Nephron (organoid): ENCODE results near the gene SYPL1.

Experiments
- H3K27ac Mint-ChIP-seq, 3 experiments: 2 replicates each; pipeline ENCODE4 v1.8.0; 2020; ENCODE audit warnings: mixed read lengths in 3 of 3, mild to moderate bottlenecking in 2 of 3, moderate library complexity in 1 of 3
- H3K27me3 Mint-ChIP-seq: 2 replicates; pipeline ENCODE4 v1.8.0; 2021; ENCODE audit warnings: low read depth, mild to moderate bottlenecking, moderate library complexity, mixed read lengths
- H3K36me3 Mint-ChIP-seq: 2 replicates; pipeline ENCODE4 v1.8.0; 2020; ENCODE audit warnings: low read depth, mixed read lengths
- H3K4me1 Mint-ChIP-seq: 2 replicates; pipeline ENCODE4 v1.8.0; 2020; ENCODE audit warnings: mixed read lengths
- H3K4me3 Mint-ChIP-seq, 3 experiments: 2 replicates each; pipeline ENCODE4 v1.8.0; 2020; ENCODE audit warnings: mild to moderate bottlenecking in 3 of 3, mixed read lengths in 3 of 3, moderate library complexity in 2 of 3
- H3K9me3 Mint-ChIP-seq: 2 replicates; pipeline ENCODE4 v1.8.0; 2020; ENCODE audit warnings: mixed read lengths
- TF ChIP-seq, protein P1 (sequence below), 3 experiments: fragments of 200-600 bp; sonication (generic); IDR thresholded peaks; one replicate each; pipeline ENCODE4 v1.5.0; 2021; ENCODE audit warnings: antibody characterized with exemption in 3 of 3; ENCODE audit not compliant: unreplicated experiment in 3 of 3

The SYPL1 gene

DNA sequence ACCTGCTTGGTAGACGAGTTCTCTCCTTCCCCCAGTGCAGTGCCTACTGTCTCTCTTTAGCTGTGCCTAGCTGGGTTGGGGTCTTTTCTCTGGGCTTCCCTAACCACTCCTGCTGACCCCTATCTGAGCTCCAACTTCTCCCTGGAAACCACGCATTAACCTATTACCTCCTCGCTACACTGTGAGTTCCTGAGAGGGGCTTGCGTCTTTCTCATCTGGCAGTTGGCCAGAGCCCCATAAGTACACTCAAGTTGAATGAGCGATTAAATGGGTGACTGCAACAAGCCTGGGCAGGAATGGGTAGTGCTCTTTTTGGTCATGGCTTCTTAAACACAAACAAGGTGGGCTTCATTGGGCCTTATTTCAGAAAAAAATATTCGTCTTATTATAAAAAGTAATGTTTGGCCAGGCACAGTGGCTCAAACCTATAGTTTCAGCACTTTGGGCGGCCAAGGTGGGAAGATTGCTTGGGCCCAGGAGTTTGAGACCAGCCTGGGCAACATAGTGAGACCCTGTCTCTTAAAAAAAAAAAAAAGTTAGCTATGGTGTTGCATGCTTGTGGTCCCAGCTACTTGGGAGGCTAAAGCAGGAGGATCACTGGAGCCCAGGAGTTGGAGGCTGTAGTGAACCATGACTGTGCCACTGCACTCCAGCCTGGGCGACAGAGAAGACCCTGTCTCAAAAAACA lies 41.4 kb downstream of the SYPL1 start:
- H3K27ac Mint-ChIP-seq, result peak overlapping the region in 2 of 3 experiments; percentile 33 to 78
- TF ChIP-seq, protein P1, sequence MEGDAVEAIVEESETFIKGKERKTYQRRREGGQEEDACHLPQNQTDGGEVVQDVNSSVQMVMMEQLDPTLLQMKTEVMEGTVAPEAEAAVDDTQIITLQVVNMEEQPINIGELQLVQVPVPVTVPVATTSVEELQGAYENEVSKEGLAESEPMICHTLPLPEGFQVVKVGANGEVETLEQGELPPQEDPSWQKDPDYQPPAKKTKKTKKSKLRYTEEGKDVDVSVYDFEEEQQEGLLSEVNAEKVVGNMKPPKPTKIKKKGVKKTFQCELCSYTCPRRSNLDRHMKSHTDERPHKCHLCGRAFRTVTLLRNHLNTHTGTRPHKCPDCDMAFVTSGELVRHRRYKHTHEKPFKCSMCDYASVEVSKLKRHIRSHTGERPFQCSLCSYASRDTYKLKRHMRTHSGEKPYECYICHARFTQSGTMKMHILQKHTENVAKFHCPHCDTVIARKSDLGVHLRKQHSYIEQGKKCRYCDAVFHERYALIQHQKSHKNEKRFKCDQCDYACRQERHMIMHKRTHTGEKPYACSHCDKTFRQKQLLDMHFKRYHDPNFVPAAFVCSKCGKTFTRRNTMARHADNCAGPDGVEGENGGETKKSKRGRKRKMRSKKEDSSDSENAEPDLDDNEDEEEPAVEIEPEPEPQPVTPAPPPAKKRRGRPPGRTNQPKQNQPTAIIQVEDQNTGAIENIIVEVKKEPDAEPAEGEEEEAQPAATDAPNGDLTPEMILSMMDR (IDR thresholded peaks at IDR 0.05; ENCODE audit: unreplicated experiment in 3 of 3), result no peak
- H3K36me3 Mint-ChIP-seq, result no peaks in the 10 kb centered on the region
- H3K9me3 Mint-ChIP-seq, result no peaks in the 10 kb centered on the region
- no peak overlapping the region for H3K4me3 Mint-ChIP-seq
- peaks cover 63% of the 10 kb centered on the region for H3K4me1 Mint-ChIP-seq
- peaks cover 20% of the 10 kb centered on the region for H3K27me3 Mint-ChIP-seq

DNA sequence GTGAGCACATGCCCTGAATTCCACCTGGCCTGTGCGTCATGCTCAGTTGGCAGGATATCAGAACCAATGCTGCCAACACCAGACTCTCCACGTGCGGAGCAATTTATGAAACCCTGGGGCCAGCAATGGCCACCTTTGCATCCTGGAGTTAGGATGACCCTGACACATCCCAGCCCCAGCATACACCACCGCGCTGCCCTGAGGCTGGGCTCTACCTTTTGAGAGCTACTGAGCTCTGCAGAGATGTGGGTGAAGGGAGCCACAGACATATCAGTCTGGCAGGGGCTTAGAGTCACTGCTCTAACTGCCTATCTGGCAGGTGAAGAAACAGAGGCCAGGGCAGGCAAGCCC lies 41.9 kb downstream of the SYPL1 start:
- no peaks in the 10 kb centered on the region for H3K9me3 Mint-ChIP-seq
- H3K27me3 Mint-ChIP-seq, result peaks cover 20% of the 10 kb centered on the region
- H3K4me1 Mint-ChIP-seq, result peaks cover 67% of the 10 kb centered on the region
- H3K4me3 Mint-ChIP-seq, result no peak overlapping the region
- H3K36me3 Mint-ChIP-seq, result no peaks in the 10 kb centered on the region
- peak overlapping the region in 1 of 3 experiments; percentile 33 for H3K27ac Mint-ChIP-seq
- TF ChIP-seq, protein P1 (IDR thresholded peaks at IDR 0.05; ENCODE audit: unreplicated experiment in 3 of 3), result no peak

DNA sequence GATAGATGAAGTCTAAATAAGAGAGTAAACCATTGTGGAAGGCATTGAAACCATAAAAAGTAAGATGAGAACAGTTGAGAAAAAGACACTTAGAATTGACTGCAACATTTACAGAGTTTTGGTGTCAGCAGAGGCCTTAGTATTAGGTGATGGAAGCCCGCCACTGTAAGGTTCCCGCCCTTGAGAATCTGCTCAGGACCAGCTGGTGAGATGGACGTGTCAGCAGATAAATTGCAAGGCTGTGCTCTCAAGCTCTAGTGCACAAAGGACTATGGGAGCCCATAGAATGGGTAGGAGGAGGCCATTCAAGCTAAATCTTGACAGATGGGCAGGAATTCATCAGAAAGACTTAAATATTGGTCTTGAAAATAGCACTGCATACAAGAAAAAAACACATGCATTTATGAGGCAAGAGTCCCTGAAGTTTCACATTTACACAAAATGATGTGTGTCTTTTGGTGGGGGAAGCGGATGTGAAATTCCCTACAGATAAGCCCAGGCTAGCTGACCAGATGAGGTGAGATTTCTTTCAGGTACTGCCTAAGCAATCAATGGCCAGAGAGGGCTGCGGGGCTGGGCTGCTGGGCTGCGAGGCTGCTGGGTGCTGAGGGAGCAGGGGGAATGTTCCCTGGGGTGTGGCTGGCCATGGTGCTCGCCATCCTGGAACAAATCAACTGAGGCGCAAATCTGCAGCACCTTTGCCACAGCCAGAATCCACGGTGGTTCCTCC lies 42.5 kb downstream of the SYPL1 start:
- H3K27ac Mint-ChIP-seq, result peak overlapping the region in 1 of 3 experiments; percentile 25

DNA sequence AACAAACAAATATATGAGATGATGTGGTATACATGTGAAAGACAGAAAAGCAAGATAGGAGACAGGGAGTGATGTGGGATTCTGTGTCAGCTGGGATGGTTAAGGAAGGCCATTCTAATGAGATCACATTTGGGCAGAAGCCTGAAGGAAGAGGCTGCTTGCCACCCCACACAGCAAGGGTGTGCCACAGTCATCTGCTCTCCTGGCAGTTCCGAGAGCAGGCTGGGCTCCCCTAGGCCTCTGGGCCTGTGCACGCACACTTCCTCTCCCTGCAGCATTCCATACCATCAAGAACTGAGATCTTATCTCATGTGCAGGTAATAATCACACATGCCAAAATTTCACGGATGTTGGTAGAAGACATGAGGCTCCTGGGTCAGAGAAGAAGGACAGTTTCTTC lies 43.1 kb downstream of the SYPL1 start:
- Mint-ChIP-seq H3K4me3 (no peak overlapping the region), H3K9me3 (no peaks in the 10 kb centered on the region), H3K27ac (no peak overlapping the region), H3K36me3 (no peaks in the 10 kb centered on the region), H3K27me3 (peaks cover 24% of the 10 kb centered on the region), H3K4me1 (peaks cover 71% of the 10 kb centered on the region)
- TF ChIP-seq, protein P1 (IDR thresholded peaks at IDR 0.05; ENCODE audit: unreplicated experiment in 3 of 3), result no peak

More for the DNA sequence above, 42.5 kb downstream of the SYPL1 start:
- H3K36me3 Mint-ChIP-seq, result no peaks in the 10 kb centered on the region
- H3K9me3 Mint-ChIP-seq, result no peaks in the 10 kb centered on the region
- H3K4me3 Mint-ChIP-seq, result no peak overlapping the region
- peaks cover 71% of the 10 kb centered on the region for H3K4me1 Mint-ChIP-seq
- peaks cover 20% of the 10 kb centered on the region for H3K27me3 Mint-ChIP-seq
- TF ChIP-seq, protein P1 (IDR thresholded peaks at IDR 0.05; ENCODE audit: unreplicated experiment in 3 of 3), result no peak

DNA sequence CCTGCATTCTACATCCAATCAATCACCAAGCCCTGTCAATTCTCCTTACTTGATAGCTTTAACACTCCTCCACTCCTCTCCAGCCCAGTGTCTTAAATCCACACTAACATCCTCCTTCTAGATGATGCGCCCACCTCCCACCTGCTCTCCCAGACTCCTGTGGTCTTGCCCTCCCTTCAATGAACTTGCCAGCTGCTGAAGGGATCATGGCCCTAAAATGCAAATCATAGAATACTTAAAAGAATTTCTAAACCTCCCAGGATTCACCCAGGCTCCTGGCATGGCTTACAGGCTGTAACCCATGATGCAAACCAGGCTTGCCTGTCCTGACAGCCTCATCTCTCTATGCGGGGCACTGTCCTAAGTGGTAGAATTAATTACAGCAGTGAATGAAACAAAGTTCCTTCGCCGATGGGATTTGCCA lies 43.6 kb downstream of the SYPL1 start:
- TF ChIP-seq, protein P1 (IDR thresholded peaks at IDR 0.05; ENCODE audit: unreplicated experiment in 3 of 3), result no peak
- peaks cover 24% of the 10 kb centered on the region for H3K27me3 Mint-ChIP-seq
- no peak overlapping the region for H3K4me3 Mint-ChIP-seq
- no peak overlapping the region for H3K27ac Mint-ChIP-seq
- no peaks in the 10 kb centered on the region for H3K36me3 Mint-ChIP-seq
- H3K4me1 Mint-ChIP-seq, result peaks cover 69% of the 10 kb centered on the region
- H3K9me3 Mint-ChIP-seq, result no peaks in the 10 kb centered on the region
